Activated CD4-positive, alpha-beta T cell treated with anti-CD3 and anti-CD28 coated beads for 48 hours (primary cell): ENCODE data around the gene CEP68.

ENCODE experiments used
- DNase-seq: peaks from one replicate; pipeline ENCODE4 v3.0.0-alpha.2; 2020

The CEP68 gene

GRCh38 chr2:65061146-65061909 is 5.1 kb downstream of the CEP68 start:
- DNase-seq: no peak

DNA sequence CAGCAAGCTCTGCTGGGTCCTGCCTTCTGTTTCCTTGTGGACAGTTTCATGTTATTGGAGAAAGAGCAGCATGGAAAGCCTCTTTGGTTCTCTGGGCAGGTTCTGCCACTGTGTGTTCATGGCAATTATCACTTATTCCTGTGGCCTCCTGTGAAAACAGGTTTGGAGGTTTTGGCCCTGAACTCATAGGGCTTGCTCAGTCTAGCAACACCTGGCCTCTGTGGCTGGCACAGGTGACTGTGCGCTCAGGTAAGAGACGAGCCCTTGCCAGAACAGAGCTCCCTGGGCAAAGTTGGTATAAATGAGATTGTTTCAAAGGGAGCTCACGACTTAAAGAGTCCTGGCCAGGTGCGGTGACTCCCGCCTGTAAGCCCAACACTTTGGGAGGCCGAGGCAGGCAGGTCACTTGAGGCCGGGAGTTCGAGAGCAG is 5.7 kb downstream of the CEP68 start:
- no peak for DNase-seq

GRCh38 chr2:65062843-65063825 is 6.9 kb downstream of the CEP68 start:
- DNase-seq: no peak

DNA sequence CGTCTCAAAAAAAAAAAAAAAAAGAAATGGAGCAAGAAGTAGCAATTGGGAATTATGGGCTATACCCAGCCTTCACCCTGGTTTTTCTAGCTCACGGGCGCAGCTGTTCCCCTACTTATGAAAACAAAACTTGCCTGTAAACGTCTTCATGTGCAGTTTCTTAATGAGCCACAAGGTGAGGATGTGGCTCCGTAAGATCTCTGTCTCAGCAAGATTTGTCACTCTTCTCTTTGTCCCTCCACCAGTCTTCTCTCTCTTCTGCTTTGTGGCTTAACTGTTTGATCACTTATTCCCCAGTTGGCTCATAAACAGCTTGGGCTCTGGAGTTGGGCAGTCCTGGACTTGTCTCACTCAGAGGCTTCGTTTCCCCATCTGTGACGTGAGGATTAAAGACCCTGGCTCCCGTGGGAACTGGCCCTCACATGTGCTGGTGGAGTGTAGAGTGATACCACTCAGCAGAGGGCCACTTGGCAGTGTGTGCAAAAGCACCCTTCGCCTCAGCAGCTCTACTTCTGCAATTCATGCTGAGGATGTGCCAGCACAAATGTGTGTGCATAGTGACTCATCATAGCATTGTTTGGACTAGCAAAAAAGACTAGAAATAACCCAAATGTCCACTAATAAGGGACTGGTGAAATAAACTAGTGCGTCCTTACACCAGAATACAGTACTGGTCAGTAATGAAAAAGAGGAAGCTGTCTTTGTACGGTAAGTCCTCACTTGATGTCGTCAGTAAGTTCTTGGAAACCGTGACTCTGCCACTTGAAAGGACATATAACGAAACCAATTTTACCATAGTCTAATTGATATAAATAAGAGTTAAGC is 8.7 kb downstream of the CEP68 start:
- DNase-seq: peak; percentile 44

GRCh38 chr2:65067806-65068553 is 11.8 kb downstream of the CEP68 start:
- no peak for DNase-seq

DNA sequence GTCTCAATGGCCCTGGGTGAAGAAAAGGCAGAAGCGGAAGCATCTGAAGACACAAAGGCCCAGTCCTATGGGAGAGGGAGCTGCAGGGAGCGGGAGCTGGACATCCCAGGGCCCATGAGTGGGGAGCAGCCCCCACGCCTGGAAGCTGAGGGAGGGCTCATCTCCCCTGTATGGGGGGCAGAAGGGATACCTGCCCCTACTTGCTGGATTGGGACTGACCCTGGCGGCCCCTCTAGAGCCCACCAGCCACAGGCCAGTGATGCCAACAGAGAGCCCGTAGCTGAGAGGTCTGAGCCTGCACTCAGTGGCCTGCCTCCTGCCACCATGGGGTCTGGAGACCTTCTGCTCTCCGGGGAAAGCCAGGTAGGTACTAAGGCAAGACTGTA is 13.2 kb downstream of the CEP68 start:
- DNase-seq: no peak

GRCh38 chr2:65070172-65070830 is 14.1 kb downstream of the CEP68 start:
- peak; percentile 23 for DNase-seq

GRCh38 chr2:65070856-65071255 is 14.6 kb downstream of the CEP68 start:
- DNase-seq: no peak

- no peak for DNase-seq
Observed at GRCh38 chr2:65071499-65072180, 15.4 kb downstream of the CEP68 start.

GRCh38 chr2:65072181-65072970 is 16.2 kb downstream of the CEP68 start:
- no peak for DNase-seq

- no peak for DNase-seq
Observed at GRCh38 chr2:65073879-65074565, 17.8 kb downstream of the CEP68 start.

GRCh38 chr2:65075176-65075575 is 19.0 kb downstream of the CEP68 start:
- DNase-seq: no peak

DNA sequence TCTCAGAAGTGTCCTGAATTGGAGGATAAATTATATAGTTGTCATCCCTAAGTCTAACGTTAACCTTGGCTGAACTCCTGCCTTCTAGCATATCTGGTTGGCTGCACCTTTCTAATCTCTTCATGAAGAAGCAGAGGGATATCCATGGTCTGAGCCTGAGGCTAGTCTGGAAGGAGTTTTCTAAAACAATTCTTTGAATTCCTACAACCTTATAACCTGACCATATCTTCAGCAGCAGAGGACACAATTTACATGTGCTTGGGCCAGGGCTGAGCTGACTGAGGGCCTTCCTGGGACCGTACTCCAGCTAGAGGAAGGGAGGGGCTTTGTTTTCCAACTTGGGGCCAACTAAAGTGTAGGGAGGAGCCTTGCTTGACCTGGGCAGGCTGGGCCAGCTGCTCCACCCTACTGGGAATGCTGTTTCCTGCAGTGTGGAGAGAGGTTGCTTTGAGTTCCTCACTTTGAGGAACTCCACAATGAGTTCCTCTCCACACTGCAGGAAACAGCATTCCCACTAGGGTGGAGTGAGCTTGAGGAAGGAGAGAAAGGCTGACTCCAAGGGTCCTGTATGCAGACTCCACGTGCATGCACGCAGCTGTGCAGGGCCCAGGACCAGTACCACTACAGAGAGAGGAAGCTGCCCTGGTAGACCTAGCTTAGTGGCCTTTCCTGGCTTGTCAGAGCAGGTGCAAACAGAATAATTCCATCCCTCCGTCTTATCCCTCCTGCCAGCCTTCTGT is 19.6 kb downstream of the CEP68 start:
- no peak for DNase-seq

- no peak for DNase-seq
Observed at GRCh38 chr2:65076345-65076710, 20.1 kb downstream of the CEP68 start.

DNA sequence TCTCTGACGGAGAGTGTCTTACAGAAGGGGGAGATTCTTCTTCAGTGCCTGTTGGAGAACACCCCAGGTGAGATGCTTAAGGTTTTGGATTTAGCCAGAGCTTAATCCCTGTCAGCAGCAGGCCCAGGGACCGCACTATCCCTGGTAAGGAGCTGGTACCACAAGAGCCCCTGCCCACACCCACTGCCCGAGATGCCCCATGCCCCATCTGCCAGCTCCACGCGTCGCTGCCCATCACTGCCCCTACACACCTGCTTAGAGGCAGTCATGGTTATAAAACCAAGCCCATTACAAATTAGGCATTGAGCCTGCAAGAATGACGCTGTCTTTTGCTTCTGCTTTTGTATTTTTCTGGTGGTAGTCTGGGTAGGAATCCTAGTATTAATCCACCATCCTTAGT is 21.7 kb downstream of the CEP68 start:
- no peak for DNase-seq

GRCh38 chr2:65079017-65079416 is 22.8 kb downstream of the CEP68 start:
- DNase-seq: no peak

- DNase-seq: no peak
Observed at GRCh38 chr2:65081232-65081685, 25.0 kb downstream of the CEP68 start.

DNA sequence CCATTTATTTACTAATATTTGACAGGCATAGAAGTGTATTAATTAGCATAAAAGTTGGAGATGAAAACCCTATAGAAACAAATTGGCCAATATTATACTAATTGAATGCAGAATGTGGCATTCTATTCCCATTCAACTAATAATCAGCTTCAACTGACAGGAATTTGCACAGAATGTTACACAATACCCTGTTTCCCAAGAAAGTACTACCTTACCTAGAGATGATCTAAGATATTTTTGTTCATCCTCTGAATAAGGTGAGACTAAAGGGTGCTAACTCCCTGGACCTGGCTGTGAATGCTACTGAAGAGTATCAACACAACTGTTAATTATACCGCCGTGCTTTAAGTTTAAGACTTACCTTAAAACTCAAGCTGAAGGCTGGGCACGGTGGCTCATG is 28.9 kb downstream of the CEP68 start:
- no peak for DNase-seq

- DNase-seq: no peak
Observed at GRCh38 chr2:65092791-65093190, 36.6 kb downstream of the CEP68 start.
